GM12865 (cell line): ENCODE measurements around the gene TMEM218.

Source experiments
- DNase-seq: peaks from one replicate; pipeline ENCODE4 v3.0.0; 2010; ENCODE audit warnings: low read depth
- H3K4me3 ChIP-seq: 2 replicates; pipeline ENCODE4 v1.5.1; 2011; ENCODE audit warnings: mild to moderate bottlenecking, low read depth, low read length, control low read depth
- TF ChIP-seq, protein P1 (sequence below): IDR thresholded peaks from 2 replicates; pipeline ENCODE4 v1.5.1; 2011; ENCODE audit warnings: low read length, control low read depth, low read depth, inconsistent platforms; ENCODE audit not compliant: insufficient read depth; ENCODE audit errors: missing control alignments

Gene TMEM218

GRCh38 chr11:125117429-125117828 lies 6.0 kb upstream of the TMEM218 start:
- TF ChIP-seq, protein P1, sequence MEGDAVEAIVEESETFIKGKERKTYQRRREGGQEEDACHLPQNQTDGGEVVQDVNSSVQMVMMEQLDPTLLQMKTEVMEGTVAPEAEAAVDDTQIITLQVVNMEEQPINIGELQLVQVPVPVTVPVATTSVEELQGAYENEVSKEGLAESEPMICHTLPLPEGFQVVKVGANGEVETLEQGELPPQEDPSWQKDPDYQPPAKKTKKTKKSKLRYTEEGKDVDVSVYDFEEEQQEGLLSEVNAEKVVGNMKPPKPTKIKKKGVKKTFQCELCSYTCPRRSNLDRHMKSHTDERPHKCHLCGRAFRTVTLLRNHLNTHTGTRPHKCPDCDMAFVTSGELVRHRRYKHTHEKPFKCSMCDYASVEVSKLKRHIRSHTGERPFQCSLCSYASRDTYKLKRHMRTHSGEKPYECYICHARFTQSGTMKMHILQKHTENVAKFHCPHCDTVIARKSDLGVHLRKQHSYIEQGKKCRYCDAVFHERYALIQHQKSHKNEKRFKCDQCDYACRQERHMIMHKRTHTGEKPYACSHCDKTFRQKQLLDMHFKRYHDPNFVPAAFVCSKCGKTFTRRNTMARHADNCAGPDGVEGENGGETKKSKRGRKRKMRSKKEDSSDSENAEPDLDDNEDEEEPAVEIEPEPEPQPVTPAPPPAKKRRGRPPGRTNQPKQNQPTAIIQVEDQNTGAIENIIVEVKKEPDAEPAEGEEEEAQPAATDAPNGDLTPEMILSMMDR = no peak
- H3K4me3 ChIP-seq = no peak overlapping the region
- no peak for DNase-seq

- DNase-seq = peak; percentile 7
- no peak overlapping the region for H3K4me3 ChIP-seq
- TF ChIP-seq, protein P1 = no peak
Observed at GRCh38 chr11:125114518-125114917, 3.1 kb upstream of the TMEM218 start.

GRCh38 chr11:125112208-125112604 lies 780 bp upstream of the TMEM218 start:
- TF ChIP-seq, protein P1 = no peak
- DNase-seq = no peak
- H3K4me3 ChIP-seq = peak overlapping the region; percentile 57

DNA sequence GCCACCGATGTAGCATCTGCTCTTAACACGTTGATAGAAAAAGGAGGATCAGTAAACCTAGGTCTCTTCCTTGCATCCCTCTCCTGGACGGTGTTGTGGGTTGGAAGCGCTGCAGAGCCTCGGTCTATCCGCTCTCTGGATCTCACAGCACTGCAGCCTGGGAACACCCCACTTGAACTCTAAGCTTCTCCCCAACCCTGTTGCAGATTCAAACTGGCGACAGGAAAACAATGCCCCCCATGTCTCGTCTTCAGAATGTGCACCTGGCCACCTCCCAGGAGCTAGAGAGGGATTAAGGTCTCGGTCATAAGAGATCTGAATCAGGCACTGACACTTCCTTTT lies 454 bp downstream of the TMEM218 start:
- DNase-seq = no peak
- peak overlapping the region; percentile 98 for H3K4me3 ChIP-seq
- TF ChIP-seq, protein P1 = no peak

DNA sequence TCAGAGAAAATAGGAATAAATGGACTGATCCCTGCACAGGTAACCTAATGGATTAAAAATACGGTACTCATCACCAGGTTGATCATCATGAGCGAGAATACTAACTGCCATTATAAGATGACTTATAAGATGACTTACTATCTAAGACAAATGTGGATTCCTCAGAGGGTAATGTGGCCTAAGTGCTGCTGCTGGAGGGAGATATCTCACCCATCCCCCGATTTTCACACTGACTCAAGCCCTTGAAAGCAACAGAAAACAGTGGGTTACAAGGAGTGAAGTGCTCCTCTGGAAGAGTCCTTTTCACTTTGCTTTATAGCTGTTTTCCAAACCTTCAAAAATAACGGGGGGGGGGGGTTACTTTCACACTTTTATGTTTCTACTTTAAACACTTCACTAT lies 920 bp downstream of the TMEM218 start:
- TF ChIP-seq, protein P1 = no peak
- peak overlapping the region; percentile 98 for H3K4me3 ChIP-seq
- peak; percentile 22 for DNase-seq

GRCh38 chr11:125108469-125108868 lies 3.0 kb downstream of the TMEM218 start:
- H3K4me3 ChIP-seq = no peak overlapping the region
- TF ChIP-seq, protein P1 = no peak
- no peak for DNase-seq

DNA sequence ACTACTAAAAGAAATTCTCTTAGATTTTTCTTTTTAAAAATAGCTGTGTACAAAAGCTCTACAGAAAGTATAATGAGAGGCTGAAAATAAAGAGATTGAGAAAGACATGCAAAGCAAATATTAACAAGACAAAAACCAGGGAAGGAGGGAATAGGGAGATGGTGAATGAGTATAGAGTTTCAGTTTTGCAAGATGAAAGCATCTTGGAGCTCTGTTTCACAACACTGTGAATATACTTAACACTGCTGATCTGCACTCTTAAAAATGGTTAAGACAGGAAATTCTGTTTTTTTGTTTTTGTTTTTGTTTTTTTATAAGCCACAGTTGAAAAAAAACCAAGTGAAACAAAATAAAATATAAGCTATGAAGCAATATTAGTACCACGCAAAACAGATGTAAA lies 5.5 kb downstream of the TMEM218 start:
- DNase-seq = no peak
- H3K4me3 ChIP-seq = no peak overlapping the region
- TF ChIP-seq, protein P1 = no peak
